ENCODE data around the gene SLC66A2. TPM values are rescaled to one million over a fixed set of nuclear protein-coding genes. Genes with fewer than 3 reads are reported as not detected.
A peak's percentile ranks its signal among the peaks of the same experiment; 100 is the strongest.

The SLC66A2 gene
- total and polyA plus RNA-seq, 2 of the 13 experiments (the other 11 are each of a cell fraction or from before 2014, with no cell fraction given), result 33.5 to 41.9 TPM

DNA sequence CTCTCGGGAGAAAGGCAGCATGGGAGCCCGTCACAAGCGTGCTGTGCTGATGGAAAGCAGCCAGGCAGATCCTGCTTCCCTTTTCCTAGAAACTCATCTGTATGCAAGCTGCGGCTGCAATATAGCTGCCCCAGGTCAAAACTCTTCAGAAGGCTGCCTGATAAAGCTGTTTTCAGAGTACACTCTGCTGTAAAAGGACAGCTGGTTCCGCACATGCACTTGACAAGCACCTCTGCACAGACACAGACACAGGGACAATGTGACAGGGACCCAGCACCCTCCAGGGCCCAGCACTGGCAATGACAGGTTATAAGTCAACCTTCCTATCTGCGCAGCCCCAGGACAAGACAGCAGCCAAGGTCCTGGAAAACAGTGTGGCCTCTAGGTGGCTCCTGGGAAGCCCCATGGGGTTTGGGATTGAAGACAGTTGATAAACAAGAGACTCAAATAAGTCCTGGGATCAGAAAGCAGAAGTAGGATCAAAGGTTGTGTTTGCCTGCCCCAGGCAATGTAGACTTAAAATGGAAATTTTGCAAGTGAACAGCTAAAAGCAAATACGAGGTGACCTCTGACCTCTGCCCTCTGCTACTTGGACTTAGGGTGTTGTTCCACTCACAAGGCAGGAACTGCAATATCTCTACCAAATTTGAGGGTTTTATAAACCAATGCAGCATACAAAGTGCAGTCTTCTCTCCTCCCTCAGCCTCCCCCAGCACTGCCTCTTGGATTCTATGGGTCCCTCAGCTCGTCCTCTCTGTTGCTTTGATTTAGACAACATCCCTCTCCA is 16.9 kb downstream of the SLC66A2 start (continued):
- no peak for TF ChIP-seq ZNF335 (CRISPR knock-in tag; IDR thresholded peaks at IDR 0.05)
- TF ChIP-seq, protein P1, sequence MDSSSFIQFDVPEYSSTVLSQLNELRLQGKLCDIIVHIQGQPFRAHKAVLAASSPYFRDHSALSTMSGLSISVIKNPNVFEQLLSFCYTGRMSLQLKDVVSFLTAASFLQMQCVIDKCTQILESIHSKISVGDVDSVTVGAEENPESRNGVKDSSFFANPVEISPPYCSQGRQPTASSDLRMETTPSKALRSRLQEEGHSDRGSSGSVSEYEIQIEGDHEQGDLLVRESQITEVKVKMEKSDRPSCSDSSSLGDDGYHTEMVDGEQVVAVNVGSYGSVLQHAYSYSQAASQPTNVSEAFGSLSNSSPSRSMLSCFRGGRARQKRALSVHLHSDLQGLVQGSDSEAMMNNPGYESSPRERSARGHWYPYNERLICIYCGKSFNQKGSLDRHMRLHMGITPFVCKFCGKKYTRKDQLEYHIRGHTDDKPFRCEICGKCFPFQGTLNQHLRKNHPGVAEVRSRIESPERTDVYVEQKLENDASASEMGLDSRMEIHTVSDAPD (CRISPR knock-in tag; IDR thresholded peaks at IDR 0.05), result peak; percentile 61; the same call in 1 of the 2 replicates
- no peak for TF ChIP-seq FOXM1 (CRISPR knock-in tag; IDR thresholded peaks at IDR 0.05)
- TF ChIP-seq NCOA2 (CRISPR knock-in tag; IDR thresholded peaks at IDR 0.05), result peak; percentile 95
- TF ChIP-seq BHLHE40 (IDR thresholded peaks at IDR 0.05; ENCODE audit: low read length), result peak; percentile 33; the same call in 1 of the 2 replicates
- TF ChIP-seq ZNF10 (CRISPR knock-in tag; IDR thresholded peaks at IDR 0.05; ENCODE audit: borderline replicate concordance, low read depth), result no peak
- TF ChIP-seq KLF15 (CRISPR knock-in tag; IDR thresholded peaks at IDR 0.05; ENCODE audit: borderline replicate concordance), result no peak
- TF ChIP-seq NR2C2 (CRISPR knock-in tag; IDR thresholded peaks at IDR 0.05; ENCODE audit: borderline replicate concordance), result peak; percentile 98
- TF ChIP-seq, protein P2, sequence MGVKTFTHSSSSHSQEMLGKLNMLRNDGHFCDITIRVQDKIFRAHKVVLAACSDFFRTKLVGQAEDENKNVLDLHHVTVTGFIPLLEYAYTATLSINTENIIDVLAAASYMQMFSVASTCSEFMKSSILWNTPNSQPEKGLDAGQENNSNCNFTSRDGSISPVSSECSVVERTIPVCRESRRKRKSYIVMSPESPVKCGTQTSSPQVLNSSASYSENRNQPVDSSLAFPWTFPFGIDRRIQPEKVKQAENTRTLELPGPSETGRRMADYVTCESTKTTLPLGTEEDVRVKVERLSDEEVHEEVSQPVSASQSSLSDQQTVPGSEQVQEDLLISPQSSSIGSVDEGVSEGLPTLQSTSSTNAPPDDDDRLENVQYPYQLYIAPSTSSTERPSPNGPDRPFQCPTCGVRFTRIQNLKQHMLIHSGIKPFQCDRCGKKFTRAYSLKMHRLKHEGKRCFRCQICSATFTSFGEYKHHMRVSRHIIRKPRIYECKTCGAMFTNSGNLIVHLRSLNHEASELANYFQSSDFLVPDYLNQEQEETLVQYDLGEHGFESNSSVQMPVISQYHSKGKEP (CRISPR knock-in tag; IDR thresholded peaks at IDR 0.05), result no peak; the same call in 1 of the 2 replicates
- peak; percentile 85 for TF ChIP-seq POGZ (CRISPR knock-in tag; IDR thresholded peaks at IDR 0.05)
- peak; percentile 63; the same call in 1 of the 2 replicates for TF ChIP-seq ZNF639 (CRISPR knock-in tag; conservative IDR thresholded peaks at IDR 0.05)
- no peak for TF ChIP-seq ZNF510 (CRISPR knock-in tag; IDR thresholded peaks at IDR 0.05; ENCODE audit: low read depth)
- TF ChIP-seq ZNF720 (CRISPR knock-in tag; IDR thresholded peaks at IDR 0.05), result no peak
- TF ChIP-seq ATF5 (CRISPR knock-in tag; IDR thresholded peaks at IDR 0.05; ENCODE audit: low read depth), result no peak
- TF ChIP-seq DPF2 (CRISPR knock-in tag; IDR thresholded peaks at IDR 0.05; ENCODE audit: borderline replicate concordance, low read depth), result peak; percentile 95
- TF ChIP-seq ZNF24 (IDR thresholded peaks at IDR 0.05), result no peak
- TF ChIP-seq, protein P3, sequence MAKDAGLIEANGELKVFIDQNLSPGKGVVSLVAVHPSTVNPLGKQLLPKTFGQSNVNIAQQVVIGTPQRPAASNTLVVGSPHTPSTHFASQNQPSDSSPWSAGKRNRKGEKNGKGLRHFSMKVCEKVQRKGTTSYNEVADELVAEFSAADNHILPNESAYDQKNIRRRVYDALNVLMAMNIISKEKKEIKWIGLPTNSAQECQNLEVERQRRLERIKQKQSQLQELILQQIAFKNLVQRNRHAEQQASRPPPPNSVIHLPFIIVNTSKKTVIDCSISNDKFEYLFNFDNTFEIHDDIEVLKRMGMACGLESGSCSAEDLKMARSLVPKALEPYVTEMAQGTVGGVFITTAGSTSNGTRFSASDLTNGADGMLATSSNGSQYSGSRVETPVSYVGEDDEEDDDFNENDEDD (CRISPR knock-in tag; IDR thresholded peaks at IDR 0.05; ENCODE audit: borderline replicate concordance), result no peak; the same call in 1 of the 2 replicates
